AG10803 (cell line): ENCODE measurements around the gene DDX24.

Source experiments
- DNase-seq: peaks from one replicate; pipeline ENCODE4 v3.0.0; 2010; ENCODE audit warnings: low read depth
- H3K4me3 ChIP-seq: 2 replicates; pipeline ENCODE4 v1.5.1; 2011; ENCODE audit warnings: mild to moderate bottlenecking, low read length, control low read depth
- TF ChIP-seq, protein P1 (sequence below): conservative IDR thresholded peaks from 2 replicates; pipeline ENCODE4 v1.5.1; 2011; ENCODE audit warnings: mild to moderate bottlenecking, low read length, control low read depth, inconsistent platforms

Gene DDX24

GRCh38 chr14:94001501-94002396, 79.3 kb downstream of the DDX24 start:
- TF ChIP-seq, protein P1, sequence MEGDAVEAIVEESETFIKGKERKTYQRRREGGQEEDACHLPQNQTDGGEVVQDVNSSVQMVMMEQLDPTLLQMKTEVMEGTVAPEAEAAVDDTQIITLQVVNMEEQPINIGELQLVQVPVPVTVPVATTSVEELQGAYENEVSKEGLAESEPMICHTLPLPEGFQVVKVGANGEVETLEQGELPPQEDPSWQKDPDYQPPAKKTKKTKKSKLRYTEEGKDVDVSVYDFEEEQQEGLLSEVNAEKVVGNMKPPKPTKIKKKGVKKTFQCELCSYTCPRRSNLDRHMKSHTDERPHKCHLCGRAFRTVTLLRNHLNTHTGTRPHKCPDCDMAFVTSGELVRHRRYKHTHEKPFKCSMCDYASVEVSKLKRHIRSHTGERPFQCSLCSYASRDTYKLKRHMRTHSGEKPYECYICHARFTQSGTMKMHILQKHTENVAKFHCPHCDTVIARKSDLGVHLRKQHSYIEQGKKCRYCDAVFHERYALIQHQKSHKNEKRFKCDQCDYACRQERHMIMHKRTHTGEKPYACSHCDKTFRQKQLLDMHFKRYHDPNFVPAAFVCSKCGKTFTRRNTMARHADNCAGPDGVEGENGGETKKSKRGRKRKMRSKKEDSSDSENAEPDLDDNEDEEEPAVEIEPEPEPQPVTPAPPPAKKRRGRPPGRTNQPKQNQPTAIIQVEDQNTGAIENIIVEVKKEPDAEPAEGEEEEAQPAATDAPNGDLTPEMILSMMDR = peak; percentile 96
- peak; percentile 68 for DNase-seq
- H3K4me3 ChIP-seq = no peak overlapping the region

DNA sequence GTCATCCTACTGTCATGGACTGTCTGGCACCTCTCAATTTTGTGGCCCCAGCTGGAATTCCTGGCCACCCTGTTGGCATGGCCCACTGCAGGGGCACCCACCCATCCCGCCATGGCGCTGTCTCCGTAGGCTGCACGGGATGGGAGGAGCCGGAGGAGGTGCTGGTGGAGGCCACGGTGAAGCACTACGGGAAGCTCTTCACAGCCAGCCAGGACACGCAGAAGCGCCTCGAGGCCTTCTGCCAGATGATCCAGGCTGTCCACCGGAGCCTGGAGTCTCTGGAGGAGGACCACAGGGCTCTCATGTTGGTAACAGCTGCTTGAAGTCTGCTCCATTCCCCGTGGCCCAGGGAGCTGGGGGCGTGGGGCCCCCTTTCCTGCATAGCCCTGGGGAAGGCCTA, 80.0 kb downstream of the DDX24 start:
- DNase-seq = no peak
- H3K4me3 ChIP-seq = no peak overlapping the region
- TF ChIP-seq, protein P1 = no peak

GRCh38 chr14:94000267-94000666, 80.7 kb downstream of the DDX24 start:
- no peak overlapping the region for H3K4me3 ChIP-seq
- TF ChIP-seq, protein P1 = no peak

DNA sequence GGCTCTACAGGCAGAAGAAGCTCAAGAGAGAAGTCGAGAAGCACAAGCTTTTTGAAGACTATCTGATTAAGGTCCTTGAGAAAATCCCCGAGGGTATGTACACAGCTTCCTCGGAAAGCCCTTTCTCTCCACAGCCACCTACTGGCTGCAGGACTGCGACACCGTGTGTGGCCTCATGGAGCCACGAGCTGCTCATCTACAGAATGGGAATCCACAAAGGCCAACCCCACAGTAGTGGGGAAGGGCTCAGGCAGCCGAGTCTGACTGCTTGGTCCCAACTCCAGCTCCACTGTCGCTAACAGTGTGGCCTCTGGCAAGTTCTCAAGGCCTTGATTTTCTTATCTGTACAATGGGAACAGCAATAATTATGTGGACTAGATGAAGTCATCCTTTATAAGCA, 81.4 kb downstream of the DDX24 start:
- DNase-seq = no peak
- TF ChIP-seq, protein P1 = no peak
- H3K4me3 ChIP-seq = no peak overlapping the region

More at GRCh38 chr14:94000267-94000666, 80.7 kb downstream of the DDX24 start:
- no peak for DNase-seq

GRCh38 chr14:93998871-93999403, 82.1 kb downstream of the DDX24 start:
- H3K4me3 ChIP-seq = no peak overlapping the region
- DNase-seq = no peak
- TF ChIP-seq, protein P1 = no peak
